ENCODE measurements around the gene NIPBL.

NIPBL gene

DNA sequence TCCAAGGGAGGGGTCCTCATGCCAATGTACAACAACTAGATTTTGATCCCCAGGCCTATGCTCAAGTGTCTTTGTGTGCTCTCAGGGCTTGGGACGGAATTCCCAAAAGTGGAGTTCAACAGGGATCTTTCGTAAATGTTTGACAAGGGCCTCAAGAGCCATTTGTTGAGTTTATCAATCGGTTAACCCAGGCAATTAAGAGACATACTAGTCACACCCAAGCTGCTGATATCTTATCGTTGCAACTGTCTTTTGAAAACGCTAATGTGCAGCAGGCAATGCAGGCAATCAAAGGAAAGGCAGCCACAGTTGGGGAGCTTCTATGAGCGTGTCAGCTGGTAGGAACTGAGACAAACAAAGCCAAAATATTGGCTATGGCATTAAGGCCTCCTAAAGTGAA lies 211.4 kb downstream of the NIPBL start:
- TF ChIP-seq, protein P1, sequence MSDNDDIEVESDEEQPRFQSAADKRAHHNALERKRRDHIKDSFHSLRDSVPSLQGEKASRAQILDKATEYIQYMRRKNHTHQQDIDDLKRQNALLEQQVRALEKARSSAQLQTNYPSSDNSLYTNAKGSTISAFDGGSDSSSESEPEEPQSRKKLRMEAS (IDR thresholded peaks at IDR 0.05): no peak
- no peak for TF ChIP-seq EGR1 (IDR thresholded peaks at IDR 0.05)
- TF ChIP-seq FOXM1 (IDR thresholded peaks at IDR 0.05; ENCODE audit: borderline replicate concordance, low read depth): no peak
- TF ChIP-seq, protein P2, sequence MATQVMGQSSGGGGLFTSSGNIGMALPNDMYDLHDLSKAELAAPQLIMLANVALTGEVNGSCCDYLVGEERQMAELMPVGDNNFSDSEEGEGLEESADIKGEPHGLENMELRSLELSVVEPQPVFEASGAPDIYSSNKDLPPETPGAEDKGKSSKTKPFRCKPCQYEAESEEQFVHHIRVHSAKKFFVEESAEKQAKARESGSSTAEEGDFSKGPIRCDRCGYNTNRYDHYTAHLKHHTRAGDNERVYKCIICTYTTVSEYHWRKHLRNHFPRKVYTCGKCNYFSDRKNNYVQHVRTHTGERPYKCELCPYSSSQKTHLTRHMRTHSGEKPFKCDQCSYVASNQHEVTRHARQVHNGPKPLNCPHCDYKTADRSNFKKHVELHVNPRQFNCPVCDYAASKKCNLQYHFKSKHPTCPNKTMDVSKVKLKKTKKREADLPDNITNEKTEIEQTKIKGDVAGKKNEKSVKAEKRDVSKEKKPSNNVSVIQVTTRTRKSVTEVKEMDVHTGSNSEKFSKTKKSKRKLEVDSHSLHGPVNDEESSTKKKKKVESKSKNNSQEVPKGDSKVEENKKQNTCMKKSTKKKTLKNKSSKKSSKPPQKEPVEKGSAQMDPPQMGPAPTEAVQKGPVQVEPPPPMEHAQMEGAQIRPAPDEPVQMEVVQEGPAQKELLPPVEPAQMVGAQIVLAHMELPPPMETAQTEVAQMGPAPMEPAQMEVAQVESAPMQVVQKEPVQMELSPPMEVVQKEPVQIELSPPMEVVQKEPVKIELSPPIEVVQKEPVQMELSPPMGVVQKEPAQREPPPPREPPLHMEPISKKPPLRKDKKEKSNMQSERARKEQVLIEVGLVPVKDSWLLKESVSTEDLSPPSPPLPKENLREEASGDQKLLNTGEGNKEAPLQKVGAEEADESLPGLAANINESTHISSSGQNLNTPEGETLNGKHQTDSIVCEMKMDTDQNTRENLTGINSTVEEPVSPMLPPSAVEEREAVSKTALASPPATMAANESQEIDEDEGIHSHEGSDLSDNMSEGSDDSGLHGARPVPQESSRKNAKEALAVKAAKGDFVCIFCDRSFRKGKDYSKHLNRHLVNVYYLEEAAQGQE (IDR thresholded peaks at IDR 0.05; ENCODE audit: low read depth): no peak
- no peak for TF ChIP-seq CREB1 (IDR thresholded peaks at IDR 0.05; ENCODE audit: low read depth)
- TF ChIP-seq CEBPB (IDR thresholded peaks at IDR 0.05): no peak
- no peak for TF ChIP-seq RAD21 (IDR thresholded peaks at IDR 0.05; ENCODE audit: low read depth)
- no peak for TF ChIP-seq YY1 (IDR thresholded peaks at IDR 0.05; ENCODE audit: low read depth)
- TF ChIP-seq TAF1 (IDR thresholded peaks at IDR 0.05; ENCODE audit: low read depth): no peak
- TF ChIP-seq NFIC (IDR thresholded peaks at IDR 0.05): no peak
- TF ChIP-seq TCF12 (IDR thresholded peaks at IDR 0.05; ENCODE audit: low read depth): no peak
- no peak for TF ChIP-seq TEAD4 (IDR thresholded peaks at IDR 0.05)
- TF ChIP-seq ZBTB7A (IDR thresholded peaks at IDR 0.05; ENCODE audit: low read depth): no peak
- TF ChIP-seq, protein P3, sequence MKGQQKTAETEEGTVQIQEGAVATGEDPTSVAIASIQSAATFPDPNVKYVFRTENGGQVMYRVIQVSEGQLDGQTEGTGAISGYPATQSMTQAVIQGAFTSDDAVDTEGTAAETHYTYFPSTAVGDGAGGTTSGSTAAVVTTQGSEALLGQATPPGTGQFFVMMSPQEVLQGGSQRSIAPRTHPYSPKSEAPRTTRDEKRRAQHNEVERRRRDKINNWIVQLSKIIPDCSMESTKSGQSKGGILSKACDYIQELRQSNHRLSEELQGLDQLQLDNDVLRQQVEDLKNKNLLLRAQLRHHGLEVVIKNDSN (IDR thresholded peaks at IDR 0.05): no peak
- no peak for TF ChIP-seq EP300 (IDR thresholded peaks at IDR 0.05; ENCODE audit: borderline replicate concordance)

DNA sequence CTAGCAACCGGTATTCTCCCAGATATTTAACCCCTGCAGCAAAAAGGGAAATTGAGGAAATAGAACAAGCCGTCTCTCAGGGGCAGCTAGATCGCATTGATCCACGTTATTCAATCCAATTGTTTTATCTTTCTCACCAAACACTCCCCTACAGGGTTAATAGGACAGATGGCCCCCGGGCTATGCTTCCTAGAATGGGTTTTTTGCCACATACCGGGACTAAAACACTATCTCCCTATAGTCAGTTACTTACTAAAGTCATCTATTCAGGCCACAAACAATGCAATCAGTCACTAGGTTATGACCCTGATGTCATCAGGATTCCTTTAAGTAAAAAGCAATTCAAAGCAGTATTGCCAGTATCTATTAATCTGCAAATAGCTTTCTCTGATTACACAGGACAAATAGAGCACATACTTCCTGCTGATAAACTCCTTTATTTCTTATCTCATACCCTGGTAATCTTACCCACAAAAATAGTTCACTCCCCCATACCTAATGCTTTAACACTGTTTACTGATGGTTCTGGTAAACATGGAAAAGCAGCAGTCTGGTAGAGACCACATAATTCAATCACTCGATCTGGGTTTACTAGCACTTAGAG lies 213.7 kb downstream of the NIPBL start:
- TF ChIP-seq, protein P3 (IDR thresholded peaks at IDR 0.05): no peak
- TF ChIP-seq FOXM1 (IDR thresholded peaks at IDR 0.05; ENCODE audit: borderline replicate concordance, low read depth) (no peak), ZBTB7A (IDR thresholded peaks at IDR 0.05; ENCODE audit: low read depth) (no peak), TEAD4 (IDR thresholded peaks at IDR 0.05) (no peak), YY1 (IDR thresholded peaks at IDR 0.05; ENCODE audit: low read depth) (no peak), EP300 (IDR thresholded peaks at IDR 0.05; ENCODE audit: borderline replicate concordance) (no peak), CREB1 (IDR thresholded peaks at IDR 0.05; ENCODE audit: low read depth) (no peak), NFIC (IDR thresholded peaks at IDR 0.05) (no peak), TAF1 (IDR thresholded peaks at IDR 0.05; ENCODE audit: low read depth) (no peak), EGR1 (IDR thresholded peaks at IDR 0.05) (no peak)
- TF ChIP-seq, protein P1 (IDR thresholded peaks at IDR 0.05): no peak
- TF ChIP-seq, protein P2 (IDR thresholded peaks at IDR 0.05; ENCODE audit: low read depth): no peak

DNA sequence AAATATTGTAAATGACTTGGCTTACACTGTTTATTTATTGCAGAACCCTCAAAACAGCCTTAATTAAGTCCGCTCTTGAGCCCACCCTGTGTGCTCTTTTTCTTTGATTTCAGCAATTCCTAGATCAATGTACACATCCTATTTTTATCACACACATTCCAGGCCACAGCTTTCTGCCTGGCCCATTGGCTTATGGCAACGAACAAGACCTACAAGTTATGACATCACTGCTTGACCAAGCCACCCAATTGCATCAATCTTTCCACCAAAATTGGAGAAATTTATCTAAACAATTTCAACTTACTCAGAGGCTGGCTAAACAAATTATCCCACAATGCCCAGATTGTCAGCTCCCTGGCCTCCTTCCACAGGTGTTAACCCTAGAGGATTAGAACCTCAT lies 214.2 kb downstream of the NIPBL start:
- TF ChIP-seq ZBTB7A (IDR thresholded peaks at IDR 0.05; ENCODE audit: low read depth): no peak
- no peak for TF ChIP-seq NFIC (IDR thresholded peaks at IDR 0.05)
- TF ChIP-seq, protein P3 (IDR thresholded peaks at IDR 0.05): no peak
- no peak for TF ChIP-seq YY1 (IDR thresholded peaks at IDR 0.05; ENCODE audit: low read depth)

DNA sequence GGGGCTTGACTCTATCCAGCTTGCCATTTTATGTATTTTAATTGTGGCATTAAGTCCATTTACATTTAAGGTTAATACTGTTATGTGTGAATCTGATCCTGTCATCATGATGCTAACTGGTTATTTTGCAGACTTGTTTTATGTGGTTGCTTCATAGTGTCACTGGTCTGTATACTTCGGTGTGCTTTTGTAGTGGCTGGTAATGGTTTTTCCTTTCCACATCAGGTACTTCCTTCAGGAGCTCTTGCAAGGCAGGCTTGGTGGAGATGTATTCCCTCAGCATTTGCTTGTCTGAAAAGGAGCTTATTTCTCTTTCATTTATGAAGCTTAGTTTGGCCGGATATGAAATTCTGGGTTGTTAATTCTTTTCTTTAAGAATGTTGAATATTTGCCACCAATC lies 226.7 kb downstream of the NIPBL start:
- TF ChIP-seq, protein P2 (IDR thresholded peaks at IDR 0.05; ENCODE audit: low read depth): no peak
- TF ChIP-seq, protein P3 (IDR thresholded peaks at IDR 0.05): no peak
- TF ChIP-seq, protein P1 (IDR thresholded peaks at IDR 0.05): no peak
- no peak for TF ChIP-seq RAD21 (IDR thresholded peaks at IDR 0.05; ENCODE audit: low read depth)
- no peak for TF ChIP-seq ZBTB7A (IDR thresholded peaks at IDR 0.05; ENCODE audit: low read depth)
- no peak for TF ChIP-seq EGR1 (IDR thresholded peaks at IDR 0.05)
- TF ChIP-seq NFIC (IDR thresholded peaks at IDR 0.05): no peak
- TF ChIP-seq CREB1 (IDR thresholded peaks at IDR 0.05; ENCODE audit: low read depth): no peak
- TF ChIP-seq EP300 (IDR thresholded peaks at IDR 0.05; ENCODE audit: borderline replicate concordance): no peak
- no peak for TF ChIP-seq TCF12 (IDR thresholded peaks at IDR 0.05; ENCODE audit: low read depth)
